ENCODE results near the gene SCGB3A1. TPM values are rescaled to one million over a fixed set of nuclear protein-coding genes. Genes with fewer than 3 reads are reported as not detected.

The SCGB3A1 gene
- total RNA-seq, 1 donor from 2014 or later = not detected

DNA sequence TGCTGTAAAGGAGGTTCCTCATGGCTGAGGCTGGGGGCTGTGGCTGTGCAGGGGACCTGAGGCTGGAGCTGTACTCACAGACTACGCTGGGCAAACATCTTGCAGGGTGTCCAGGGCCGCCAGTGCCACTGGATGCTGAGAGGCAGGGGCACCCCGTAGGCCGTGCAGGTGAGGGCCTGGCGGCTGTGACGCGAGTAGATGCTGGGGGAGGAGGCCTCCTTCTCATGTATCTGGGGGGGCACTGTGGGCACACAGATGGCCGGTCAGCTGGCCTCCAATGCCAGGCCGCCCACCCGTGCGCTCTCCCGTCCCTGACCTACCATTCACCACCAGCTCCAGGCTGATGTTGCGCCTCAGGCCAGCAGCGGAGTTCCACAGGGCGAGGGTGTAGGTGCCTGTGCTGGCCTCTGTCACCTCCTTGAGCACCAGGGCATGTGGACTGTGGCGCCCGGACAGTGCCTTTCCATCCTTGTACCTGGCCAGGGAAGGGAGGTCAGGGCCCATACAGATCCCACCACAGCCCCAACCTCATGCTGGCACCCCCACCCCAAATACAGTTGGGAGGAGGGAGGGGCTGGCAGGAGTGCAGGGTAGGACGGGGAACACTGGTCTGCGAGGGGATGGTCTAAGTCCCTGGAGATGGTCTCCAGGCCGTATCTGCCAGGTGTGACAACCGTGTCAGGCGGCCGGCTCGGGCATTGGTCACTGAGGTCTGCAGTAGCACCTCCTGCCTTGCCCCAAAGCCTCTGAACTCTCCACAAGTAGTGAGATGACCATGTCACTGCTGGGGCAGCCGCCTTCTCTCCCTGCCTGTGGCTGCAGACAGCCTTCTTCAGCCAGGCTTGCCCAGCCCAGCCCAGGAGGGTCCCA is 34.7 kb upstream of the SCGB3A1 start:
- Mint-ChIP-seq H3K27me3 (ENCODE audit: unreplicated experiment) (peaks cover 4% of the 10 kb centered on the region), H3K27ac (ENCODE audit: unreplicated experiment) (no peak overlapping the region), H3K36me3 (ENCODE audit: unreplicated experiment) (no peaks in the 10 kb centered on the region), H3K4me1 (ENCODE audit: low read depth, unreplicated experiment) (no peaks in the 10 kb centered on the region), H3K9me3 (ENCODE audit: unreplicated experiment) (peaks cover 1% of the 10 kb centered on the region), H3K4me3 (ENCODE audit: unreplicated experiment) (no peak overlapping the region)
- DNase-seq = no peak
- TF ChIP-seq, protein P1, sequence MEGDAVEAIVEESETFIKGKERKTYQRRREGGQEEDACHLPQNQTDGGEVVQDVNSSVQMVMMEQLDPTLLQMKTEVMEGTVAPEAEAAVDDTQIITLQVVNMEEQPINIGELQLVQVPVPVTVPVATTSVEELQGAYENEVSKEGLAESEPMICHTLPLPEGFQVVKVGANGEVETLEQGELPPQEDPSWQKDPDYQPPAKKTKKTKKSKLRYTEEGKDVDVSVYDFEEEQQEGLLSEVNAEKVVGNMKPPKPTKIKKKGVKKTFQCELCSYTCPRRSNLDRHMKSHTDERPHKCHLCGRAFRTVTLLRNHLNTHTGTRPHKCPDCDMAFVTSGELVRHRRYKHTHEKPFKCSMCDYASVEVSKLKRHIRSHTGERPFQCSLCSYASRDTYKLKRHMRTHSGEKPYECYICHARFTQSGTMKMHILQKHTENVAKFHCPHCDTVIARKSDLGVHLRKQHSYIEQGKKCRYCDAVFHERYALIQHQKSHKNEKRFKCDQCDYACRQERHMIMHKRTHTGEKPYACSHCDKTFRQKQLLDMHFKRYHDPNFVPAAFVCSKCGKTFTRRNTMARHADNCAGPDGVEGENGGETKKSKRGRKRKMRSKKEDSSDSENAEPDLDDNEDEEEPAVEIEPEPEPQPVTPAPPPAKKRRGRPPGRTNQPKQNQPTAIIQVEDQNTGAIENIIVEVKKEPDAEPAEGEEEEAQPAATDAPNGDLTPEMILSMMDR (IDR thresholded peaks at IDR 0.05; ENCODE audit: partially characterized antibody, unreplicated experiment) = no peak

- no peaks in the 10 kb centered on the region for H3K4me1 Mint-ChIP-seq (ENCODE audit: low read depth, unreplicated experiment)
- TF ChIP-seq, protein P1 (IDR thresholded peaks at IDR 0.05; ENCODE audit: partially characterized antibody, unreplicated experiment) = no peak
- DNase-seq = no peak
- no peaks in the 10 kb centered on the region for H3K36me3 Mint-ChIP-seq (ENCODE audit: unreplicated experiment)
- no peak overlapping the region for H3K27ac Mint-ChIP-seq (ENCODE audit: unreplicated experiment)
- H3K9me3 Mint-ChIP-seq (ENCODE audit: unreplicated experiment) = peaks cover 1% of the 10 kb centered on the region
- H3K27me3 Mint-ChIP-seq (ENCODE audit: unreplicated experiment) = peaks cover 4% of the 10 kb centered on the region
- H3K4me3 Mint-ChIP-seq (ENCODE audit: unreplicated experiment) = no peak overlapping the region
Measured at GRCh38 chr5:180625125-180625790, 34.0 kb upstream of the SCGB3A1 start.

- Mint-ChIP-seq H3K4me1 (ENCODE audit: low read depth, unreplicated experiment) (no peaks in the 10 kb centered on the region), H3K27me3 (ENCODE audit: unreplicated experiment) (peaks cover 4% of the 10 kb centered on the region), H3K27ac (ENCODE audit: unreplicated experiment) (no peak overlapping the region), H3K36me3 (ENCODE audit: unreplicated experiment) (no peaks in the 10 kb centered on the region), H3K9me3 (ENCODE audit: unreplicated experiment) (peaks cover 1% of the 10 kb centered on the region), H3K4me3 (ENCODE audit: unreplicated experiment) (no peak overlapping the region)
- TF ChIP-seq, protein P1 (IDR thresholded peaks at IDR 0.05; ENCODE audit: partially characterized antibody, unreplicated experiment) = no peak
- DNase-seq = no peak
Measured at GRCh38 chr5:180624587-180624986, 33.3 kb upstream of the SCGB3A1 start.

GRCh38 chr5:180623844-180624243 is 32.5 kb upstream of the SCGB3A1 start:
- Mint-ChIP-seq H3K27ac (ENCODE audit: unreplicated experiment) (no peak overlapping the region), H3K27me3 (ENCODE audit: unreplicated experiment) (peaks cover 4% of the 10 kb centered on the region), H3K4me1 (ENCODE audit: low read depth, unreplicated experiment) (no peaks in the 10 kb centered on the region), H3K9me3 (ENCODE audit: unreplicated experiment) (peaks cover 1% of the 10 kb centered on the region), H3K36me3 (ENCODE audit: unreplicated experiment) (no peaks in the 10 kb centered on the region), H3K4me3 (ENCODE audit: unreplicated experiment) (no peak overlapping the region)
- TF ChIP-seq, protein P1 (IDR thresholded peaks at IDR 0.05; ENCODE audit: partially characterized antibody, unreplicated experiment) = no peak
- DNase-seq = no peak

- Mint-ChIP-seq H3K4me3 (ENCODE audit: unreplicated experiment) (no peak overlapping the region), H3K27me3 (ENCODE audit: unreplicated experiment) (peaks cover 4% of the 10 kb centered on the region), H3K36me3 (ENCODE audit: unreplicated experiment) (no peaks in the 10 kb centered on the region), H3K4me1 (ENCODE audit: low read depth, unreplicated experiment) (no peaks in the 10 kb centered on the region), H3K27ac (ENCODE audit: unreplicated experiment) (no peak overlapping the region), H3K9me3 (ENCODE audit: unreplicated experiment) (peaks cover 1% of the 10 kb centered on the region)
- TF ChIP-seq, protein P1 (IDR thresholded peaks at IDR 0.05; ENCODE audit: partially characterized antibody, unreplicated experiment) = no peak
- no peak for DNase-seq
Measured at GRCh38 chr5:180623411-180623834, 32.1 kb upstream of the SCGB3A1 start.
